Hematopoietic multipotent progenitor cell treated with erythropoietin and hydrocortisone succinate and interleukin-3 and kit ligand, for 8 days (in vitro differentiated cells): ENCODE results near the gene TMEM212.
"Not testable (repeated sequence)": the region's sequence is repeated elsewhere in the genome, so short reads cannot be mapped to it uniquely, and the experiment has no call there.

Experiments used
- DNase-seq: peaks from one replicate; pipeline ENCODE4 v3.0.0-alpha.2; 2015

The TMEM212 gene

DNA sequence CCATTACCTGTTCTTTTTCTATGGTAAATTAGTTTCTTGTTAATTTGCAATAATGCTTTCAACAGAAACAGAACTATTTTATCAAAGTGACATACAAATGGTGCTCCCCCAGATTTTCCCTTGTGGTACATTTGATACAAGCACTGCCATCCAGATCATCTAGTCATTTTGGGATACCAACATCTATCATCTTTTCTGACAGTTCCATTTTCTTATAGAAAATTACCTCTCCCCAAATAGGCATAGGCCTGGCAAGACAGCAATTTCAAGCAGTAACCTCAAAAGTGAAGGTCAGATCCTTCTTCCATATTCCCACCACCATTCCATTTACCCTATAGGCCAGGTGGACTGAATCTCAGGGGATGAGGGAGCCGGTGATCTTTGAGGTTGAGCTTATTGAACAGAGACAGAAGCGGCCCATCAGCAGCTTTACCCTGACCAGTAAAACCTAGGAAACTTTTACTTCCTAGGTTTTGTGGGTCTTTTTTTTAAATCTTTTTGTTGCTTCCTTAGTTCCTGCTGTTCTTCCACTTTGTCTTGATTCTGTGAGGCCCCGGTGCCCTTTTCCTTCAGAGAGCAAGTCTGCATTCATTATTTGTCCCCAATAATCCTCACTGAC lies 29.8 kb upstream of the TMEM212 start:
- DNase-seq, result no peak

DNA sequence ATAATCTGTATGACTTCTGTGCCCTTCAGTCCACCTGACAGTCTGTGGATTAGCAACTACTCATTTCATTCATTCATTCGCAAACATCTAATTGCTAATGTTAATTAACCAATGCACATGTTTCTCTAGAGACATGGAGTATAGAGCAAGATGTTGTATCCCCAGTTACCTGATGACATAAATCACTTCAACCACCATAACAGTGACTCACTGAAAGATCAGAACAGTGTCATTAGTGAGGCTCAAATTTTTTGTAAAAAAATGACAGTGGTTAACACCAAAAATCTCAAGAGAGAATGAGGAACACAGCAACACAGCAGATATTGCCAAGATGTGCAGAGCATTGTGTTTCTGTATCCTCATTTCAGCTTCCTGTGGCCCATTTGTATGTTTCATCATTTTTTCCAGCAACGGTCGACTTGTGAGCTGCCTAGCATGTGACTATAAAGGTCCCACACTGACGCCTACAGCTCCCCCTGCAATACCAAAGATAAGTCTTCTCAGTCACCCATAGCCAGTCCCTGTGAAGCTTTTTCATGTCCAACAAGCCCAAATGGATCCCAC lies 29.2 kb upstream of the TMEM212 start:
- peak; percentile 89 for DNase-seq

DNA sequence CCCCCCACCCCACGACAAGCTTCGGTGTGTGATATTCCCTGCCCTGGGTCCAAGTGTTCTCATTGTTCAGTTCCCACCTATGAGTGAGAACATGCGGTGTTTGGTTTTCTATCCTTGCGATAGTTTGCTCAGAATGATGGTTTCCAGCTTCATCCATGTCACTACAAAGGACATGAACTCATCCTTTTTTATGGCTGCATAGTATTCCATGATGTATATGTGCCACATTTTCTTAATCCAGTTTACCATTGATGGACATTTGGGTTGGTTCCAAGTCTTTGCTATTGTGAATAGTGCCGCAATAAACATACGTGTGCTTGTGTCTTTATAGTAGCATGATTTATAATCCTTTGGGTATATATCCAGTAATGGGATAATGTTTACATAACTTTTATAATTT lies 28.5 kb upstream of the TMEM212 start:
- not testable (repeated sequence) for DNase-seq

DNA sequence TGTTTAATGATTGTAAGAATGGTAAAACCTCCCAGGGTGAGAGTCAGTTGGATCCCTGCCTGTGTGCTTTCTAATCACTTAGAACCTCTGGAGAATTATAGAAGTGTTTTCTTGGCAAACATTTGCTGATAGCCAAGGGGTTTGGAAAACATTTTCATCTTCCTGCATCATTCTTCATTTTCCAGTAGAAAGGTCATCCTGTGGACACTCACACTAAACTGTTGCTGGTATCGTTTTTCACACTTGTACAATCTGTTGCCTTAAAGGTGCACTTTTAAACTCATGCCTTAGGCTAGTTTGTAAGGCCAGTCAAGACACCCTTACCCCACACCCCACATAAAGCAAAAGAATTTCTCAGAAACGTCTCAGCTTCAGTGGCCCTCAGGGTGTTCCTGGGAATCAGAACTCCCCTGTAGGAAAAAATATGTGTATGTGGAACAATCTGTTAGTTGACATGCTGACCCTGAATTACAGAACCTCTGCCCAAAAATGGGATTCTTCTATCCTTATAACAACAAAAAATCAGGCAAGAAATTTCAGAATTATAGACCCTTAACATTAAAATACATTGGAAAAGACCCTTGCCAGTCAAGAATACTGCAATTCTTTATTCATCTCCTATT lies 27.1 kb upstream of the TMEM212 start:
- DNase-seq, result no peak

DNA sequence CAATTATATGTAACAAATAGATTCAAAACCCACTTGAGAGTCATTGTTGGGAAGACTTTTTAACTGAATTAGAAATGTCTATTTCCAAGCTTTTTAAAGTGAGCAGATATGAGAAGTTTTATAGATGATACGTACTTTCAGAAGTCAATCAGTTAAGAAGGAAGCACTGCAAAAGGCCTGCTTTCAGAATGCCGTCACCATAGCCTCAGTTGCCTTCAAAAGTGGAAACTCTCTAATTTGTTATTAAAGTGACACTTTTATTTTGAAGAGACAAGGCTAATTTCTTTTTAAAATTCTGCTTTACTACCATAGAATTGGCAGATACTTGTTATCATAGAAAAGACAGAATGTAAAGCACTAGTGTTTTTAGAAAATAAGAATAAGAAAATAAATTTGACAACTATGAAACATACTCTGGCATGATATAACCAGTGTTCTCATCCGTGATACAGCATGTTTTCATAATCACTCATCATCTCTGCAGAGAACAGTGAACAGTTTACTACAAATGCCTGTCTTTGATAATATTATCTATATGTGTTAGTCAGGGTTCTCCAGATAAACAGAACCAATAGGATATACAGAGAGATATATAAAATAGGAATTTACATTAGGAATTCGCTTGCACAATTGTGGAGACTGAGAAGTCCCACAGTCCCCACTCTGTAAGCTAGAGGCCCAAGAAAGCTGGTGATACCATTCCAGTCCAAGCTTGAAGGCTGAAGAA lies 25.9 kb upstream of the TMEM212 start:
- DNase-seq, result no peak

DNA sequence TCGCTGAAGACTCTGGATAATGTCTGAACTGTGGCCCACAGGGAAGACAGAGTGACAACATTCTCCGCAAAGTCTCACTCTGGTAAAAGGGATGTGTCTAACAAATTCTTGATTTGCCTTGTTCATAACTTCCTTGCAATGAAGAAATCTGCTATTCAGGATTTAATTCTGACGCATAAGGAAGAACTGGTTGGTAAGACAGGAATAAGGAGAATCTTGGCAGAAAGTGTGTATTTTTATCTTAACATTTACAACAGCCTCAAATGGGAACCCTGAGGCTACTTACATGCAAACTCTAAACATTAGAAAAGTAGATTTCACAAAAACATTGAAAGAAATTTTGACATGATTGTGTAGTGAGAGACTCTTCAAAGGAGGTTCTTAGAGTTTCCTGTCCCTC lies 22.1 kb upstream of the TMEM212 start:
- DNase-seq, result no peak

DNA sequence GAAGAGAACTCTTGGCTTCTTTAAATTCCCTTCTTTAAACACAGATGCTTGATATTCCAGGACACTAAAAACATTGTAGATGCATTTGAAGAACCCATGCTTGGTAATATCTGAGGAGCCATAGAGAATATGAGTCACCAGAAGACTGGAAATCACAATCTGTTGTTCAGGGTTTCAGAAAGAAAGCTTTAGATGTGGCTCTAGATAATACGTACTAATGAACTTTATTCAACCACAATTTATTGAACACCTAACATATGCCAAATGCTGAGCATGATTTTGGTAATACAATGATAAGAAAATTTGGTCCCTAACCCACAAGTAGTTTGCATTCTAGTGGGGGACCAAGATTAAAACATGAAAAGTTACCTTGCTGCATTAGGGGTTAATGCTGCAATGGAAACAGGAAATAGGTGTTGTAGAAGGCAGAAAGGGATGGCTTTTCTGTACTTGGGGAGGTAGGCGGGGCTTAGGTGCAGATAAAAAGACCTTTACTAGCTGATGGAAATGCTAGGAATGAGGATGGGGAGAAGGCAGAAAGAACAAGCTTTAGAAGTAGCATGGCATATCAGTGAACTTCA lies 21.3 kb upstream of the TMEM212 start:
- no peak for DNase-seq

DNA sequence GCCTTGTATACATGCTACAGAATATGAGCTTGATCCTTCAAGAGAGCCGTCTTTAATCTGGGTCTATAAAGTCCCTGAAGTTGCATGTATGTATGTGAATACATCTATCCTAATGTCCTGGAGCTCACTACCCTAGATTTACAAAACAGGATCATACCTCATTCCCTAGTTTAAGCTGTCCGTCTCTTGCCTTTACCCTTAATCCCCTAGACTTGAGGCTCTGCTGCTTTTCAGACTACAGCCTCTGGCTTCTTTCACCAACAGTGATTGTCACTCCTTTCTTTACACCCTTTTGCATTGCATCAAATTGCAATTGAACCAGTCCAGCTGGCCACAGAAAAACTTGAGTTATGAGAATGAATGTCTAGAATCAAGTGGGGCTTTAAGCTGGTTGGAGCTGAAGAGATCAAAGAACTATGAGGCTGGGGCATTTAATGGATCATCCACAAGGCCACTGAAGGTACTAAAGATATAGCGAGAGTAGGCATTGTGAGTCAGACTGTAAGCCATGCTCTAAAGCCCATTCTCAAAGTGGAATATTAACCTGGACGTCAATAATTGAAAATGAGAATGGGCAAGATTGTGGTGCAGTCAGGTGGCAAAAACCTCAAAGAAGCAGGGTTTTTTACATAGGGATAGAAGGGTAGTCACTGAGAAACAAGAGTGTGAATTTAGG lies 20.6 kb upstream of the TMEM212 start:
- DNase-seq, result no peak

DNA sequence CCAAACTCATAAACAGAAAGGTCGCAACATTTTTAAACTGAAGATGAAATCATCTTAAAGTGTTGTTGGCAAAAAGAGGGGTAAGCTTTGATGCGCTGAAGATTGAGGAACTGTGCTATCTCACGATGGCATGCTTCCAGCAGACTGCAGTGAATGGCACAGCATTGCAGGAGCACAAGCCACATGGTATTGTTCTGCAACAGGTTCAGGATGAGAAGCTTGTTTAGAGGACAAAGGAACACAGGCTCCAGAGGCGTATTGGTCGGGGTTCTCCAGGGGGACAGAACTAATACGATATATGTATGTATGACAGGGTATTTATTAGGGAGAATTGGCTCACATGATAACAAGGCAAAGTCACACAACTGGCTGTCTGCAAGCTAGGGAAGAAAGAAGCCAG lies 19.0 kb upstream of the TMEM212 start:
- DNase-seq, result peak; percentile 34

DNA sequence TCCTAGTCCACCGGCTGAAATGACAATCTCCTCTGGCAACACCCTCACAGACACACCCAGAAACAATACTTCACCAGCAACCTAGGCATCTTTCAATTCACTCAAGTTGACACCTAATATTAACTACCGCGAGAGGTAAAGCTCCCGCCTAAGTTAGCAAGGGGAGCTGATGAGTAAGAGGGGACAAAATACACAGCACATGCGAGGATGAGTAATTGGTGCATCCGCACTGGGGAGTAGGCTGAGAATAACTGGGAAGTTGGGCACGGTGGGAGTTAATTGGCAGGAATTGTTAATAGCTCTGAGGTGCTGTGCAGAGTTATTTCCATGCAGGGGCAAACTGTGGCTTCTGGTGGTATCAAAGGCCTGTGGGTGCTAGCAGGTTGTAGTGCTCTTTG lies 18.3 kb upstream of the TMEM212 start:
- no peak for DNase-seq

DNA sequence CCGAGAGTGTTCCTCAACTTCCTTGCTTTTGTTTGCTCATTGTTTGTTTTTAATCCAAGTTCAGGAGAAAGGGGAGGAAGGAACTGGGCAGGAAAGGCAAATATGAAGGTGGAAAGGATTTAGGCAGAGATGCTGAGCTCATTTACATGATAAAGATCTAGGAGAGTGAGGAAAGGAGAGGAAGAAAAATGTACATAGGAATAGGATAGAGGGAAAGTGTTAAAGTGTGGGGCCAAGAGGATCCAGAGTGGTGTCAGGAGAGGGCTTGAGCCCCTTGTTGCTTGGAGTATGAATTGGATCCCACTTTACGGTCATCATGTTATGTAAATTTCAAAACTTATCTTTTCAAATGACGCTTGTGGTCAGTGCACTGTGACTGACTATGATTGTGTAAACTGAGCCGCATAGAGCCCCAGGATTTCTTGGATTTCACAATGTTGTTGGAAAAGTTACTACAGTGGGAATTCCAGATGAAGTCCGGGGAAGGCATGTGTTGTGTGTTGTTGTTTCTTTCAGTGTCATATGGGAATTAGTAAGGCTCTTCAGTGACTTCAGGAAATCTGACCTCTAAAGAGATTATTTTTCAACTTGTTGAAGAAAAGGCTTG lies 17.8 kb upstream of the TMEM212 start:
- DNase-seq, result no peak

DNA sequence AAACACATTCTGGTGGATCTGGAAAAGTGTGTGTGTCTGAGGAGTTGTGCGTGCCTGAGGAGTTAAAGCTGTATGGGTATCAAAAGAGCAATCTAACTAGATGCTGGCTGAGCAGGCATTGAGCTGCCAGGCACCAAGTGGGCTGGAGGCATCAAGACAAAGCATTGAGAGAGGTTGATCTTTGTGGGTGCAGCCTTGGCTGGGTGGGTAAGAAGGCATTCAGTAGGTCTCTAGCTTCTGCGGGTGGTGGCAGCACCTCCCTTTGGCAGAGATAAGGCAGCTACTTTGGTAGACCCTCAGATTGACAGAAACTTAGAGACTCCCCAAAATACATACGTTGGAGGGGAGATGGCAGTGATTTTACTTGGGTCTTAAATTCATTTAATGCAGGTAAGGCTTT lies 15.8 kb upstream of the TMEM212 start:
- no peak for DNase-seq

DNA sequence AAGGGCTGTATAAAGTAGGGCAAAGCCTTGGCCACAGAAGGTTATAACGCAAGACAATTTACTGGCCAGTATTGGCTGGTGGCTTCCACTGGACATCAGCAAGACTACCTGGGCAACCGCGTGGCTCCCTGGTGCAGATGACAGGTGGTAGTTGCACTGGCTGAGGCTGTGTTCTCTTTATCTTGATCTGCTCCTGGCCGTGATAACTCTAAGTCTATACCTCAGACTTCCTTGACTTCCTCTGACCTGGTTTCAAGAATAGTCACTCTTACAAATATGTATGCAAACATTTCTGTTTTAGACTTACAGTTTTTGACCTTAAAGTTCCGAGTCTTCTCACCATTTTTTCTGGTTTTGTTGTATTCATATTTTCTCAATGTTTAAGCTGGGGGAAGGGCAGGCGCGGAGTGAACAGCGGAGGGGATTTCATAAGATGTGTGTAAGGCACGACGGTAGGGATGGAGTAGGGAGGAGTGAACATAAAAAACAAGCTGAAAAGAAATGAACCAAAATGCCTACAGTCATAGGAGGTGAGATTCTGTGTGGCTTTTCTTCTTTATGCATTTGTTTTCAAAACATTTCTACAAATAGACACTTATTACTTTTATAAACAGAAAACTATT lies 15.2 kb upstream of the TMEM212 start:
- no peak for DNase-seq

DNA sequence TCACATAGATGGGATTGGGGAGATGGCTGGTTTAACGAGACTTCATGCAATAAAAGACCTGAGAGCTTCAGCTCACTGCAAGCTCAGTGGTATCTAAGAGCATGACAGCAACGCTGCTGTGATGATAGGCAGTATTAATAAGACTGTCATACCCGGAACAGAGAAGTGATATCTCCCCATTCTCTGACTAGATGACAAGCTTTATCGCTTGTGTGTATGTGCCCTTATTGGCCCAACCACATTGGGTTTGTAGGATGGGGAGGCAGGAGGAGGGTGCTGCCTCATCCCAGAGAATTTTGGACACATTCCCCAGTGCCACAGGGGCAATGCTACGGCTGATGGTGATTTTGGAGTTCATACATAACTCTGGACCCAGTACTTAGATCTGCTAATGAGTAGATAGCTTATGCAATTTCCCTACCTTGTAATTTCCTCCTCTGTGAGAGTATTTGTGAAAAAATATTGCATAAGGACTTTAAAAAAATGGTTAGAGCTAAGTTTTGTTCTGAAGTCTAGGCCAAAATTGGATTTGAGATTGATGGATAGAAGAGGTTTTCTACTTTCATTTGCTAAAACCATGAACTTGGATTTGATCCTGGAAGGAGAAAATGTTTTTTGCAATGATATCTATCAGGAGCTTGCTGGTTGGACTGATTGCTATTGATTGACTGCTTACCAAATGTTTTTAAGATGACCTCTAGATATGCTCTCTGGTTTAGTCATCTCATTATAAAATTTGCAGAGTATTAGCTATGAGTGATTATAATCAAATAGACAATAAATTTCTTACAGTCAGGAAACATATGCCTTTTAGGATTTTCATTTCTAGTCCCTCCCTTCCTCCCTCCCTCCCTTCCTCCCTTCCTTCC lies 14.0 kb upstream of the TMEM212 start:
- DNase-seq, result no peak

DNA sequence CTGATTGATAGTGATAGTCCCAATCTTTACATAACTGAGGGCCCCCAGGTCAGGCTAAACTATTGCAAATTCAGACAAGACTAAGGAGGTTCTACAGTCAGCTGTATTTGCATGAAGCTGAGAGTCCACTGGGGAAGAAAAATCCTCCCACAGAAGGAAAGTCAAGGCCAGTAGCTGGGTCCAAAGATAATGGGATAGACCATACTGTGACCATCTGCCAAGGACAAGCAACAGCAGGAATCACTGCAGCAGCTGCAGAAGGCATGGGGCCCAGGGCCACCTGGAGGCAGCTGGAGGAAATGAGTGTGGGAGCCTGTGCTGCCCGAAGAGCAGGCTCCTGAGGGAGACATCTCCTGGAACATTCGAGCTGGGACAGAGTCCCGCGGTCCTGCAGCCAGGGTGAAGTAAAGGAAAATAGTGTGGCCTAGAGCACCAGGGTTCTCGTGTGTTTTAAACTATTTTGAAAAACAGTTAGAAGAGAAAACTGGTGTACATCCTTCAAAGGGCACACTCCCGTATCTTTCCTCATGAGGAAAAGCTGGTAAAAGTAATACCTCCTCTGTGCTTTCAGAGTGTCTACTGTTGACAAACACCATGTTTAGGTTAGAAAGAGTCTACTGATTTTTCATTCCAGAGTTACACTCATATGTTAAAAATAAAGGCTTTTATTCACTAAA lies 13.2 kb upstream of the TMEM212 start:
- peak; percentile 57 for DNase-seq

DNA sequence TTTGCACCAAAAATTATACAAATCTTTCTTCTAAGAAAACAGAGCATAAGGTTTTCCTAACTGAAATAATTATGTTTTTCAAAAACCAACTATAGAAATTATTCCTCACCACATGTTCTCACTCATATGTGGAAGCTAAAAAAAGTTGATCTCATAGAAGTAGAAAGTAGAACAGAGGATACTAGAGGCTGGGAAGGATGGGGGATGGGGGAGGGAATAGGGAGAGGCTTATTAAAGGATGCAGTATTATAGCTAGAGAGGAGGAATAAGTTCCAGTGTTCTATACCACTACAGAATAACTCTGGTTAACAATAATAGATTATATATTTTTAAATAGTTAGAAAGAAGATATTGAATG lies 12.7 kb upstream of the TMEM212 start:
- no peak for DNase-seq

DNA sequence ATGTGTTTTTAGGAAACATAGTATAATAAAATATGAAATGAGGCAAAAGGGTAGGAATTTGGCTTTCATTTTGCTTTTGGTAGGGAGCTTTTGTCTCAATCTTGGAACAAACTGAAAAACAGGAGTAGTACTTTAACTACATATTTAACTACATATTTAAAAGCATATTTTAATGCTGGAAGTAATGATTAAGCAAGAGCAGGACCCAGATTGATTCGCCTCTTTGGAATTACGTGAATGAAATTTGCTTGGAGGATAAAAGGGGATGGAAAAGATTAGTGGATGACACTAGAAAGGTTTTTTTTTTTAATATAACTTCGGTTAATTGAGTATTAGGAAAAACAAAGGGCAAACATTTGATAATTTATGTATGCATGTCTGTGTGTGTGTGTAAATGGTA lies 11.2 kb upstream of the TMEM212 start:
- DNase-seq, result no peak

DNA sequence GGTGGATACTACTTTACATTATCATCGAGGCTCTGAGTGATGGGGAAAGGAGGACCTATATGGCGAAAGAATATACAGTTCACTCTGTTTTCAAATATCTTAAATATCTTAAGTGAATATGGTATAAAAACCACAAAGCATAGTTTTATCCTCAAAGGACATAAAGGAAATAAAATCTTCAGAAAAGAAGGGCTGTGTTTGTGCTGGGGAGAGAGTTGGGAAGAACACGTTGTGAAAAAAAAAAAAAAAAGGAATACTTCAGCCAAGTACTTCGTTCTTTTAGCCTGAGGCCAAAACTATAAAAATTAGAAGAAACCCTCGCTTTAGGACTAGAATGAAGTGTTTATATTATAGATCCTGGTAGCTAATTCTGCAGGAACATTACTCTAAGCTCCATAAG lies 10.2 kb upstream of the TMEM212 start:
- DNase-seq, result no peak

DNA sequence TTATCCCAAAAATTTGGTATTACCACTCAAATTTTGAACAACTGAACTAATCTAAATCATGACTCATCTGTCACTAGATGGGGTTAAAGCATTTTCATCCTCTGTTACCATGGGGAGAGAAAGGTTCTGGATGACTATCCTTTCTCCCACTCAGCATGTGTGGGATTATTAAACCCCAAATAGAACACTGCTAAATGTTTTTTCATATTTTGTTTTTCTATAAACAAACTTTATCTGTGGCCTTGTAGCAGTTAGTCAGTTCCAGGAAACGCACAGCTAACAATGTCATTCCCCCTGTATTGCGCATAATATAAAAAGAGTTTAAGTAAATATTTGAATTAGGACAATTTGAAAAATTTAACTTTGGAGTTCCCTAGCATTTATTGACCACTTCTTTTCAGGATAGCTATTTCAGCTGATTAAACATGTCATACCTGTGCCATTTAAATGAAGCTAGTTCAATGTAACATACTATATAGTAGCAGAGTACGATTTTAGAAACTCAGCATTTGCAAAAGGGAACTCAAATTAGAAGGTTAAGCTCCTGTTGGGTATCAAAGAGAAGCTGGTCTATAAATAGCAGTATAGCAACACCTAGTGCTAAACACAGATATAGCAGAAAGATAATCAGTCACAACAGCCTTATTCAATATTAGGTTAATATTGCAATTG lies 9.2 kb upstream of the TMEM212 start:
- DNase-seq, result peak; percentile 55

DNA sequence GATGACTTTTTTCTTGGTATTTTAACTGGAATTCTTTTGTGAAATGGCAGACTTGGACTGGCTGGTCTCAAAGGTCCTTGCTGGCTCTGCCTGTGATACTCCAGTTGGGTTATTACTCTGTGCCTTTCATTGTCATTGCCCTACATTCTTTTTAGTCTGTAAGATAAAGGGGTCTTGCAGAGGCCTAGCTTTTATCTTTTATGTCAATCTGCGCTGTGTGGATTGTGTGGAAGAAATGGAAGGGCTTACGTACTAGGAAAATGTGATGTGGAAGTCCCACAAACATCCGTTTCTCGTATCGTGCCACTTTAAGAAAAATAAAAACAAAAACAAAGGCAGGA lies 8.7 kb upstream of the TMEM212 start:
- no peak for DNase-seq
